Lung (tissue), 12 donors: Measurements from ENCODE around the gene KBTBD12. TPM values are rescaled to one million over a fixed set of nuclear protein-coding genes. Genes with fewer than 3 reads are reported as not detected.

Experiments used
- ATAC-seq: fragments of 200-7000 bp; cut with Tn5 transposase; one replicate; pipeline ENCODE4 v1.9.1; 2020; ENCODE audit warnings: moderate number of reproducible peaks; ENCODE audit not compliant: insufficient read depth, low FRiP score
- DNase-seq, 3 donors: peaks; one replicate each; pipeline ENCODE4 v3.0.0-alpha.2; 2013 to 2017
- H3K27ac ChIP-seq, 2 donors: one replicate each; pipeline ENCODE4 v1.5.1; 2013; ENCODE audit warnings: mild to moderate bottlenecking in 2 of 2, moderate library complexity in 2 of 2, control low read depth in 1 of 2, inconsistent platforms in 1 of 2, low read depth in 1 of 2, low read length in 1 of 2
- H3K27me3 ChIP-seq, 3 donors: one replicate each; pipeline ENCODE4 v1.5.1; 2013; ENCODE audit warnings: low read length in 2 of 3; ENCODE audit not compliant: control insufficient read depth in 3 of 3, insufficient read depth in 3 of 3
- H3K36me3 ChIP-seq, 4 donors: one replicate each; pipeline ENCODE4 v1.5.1; 2013; ENCODE audit warnings: low read length in 4 of 4, mild to moderate bottlenecking in 1 of 4, moderate library complexity in 1 of 4; ENCODE audit not compliant: control insufficient read depth in 4 of 4, insufficient read depth in 4 of 4
- H3K4me1 ChIP-seq, 5 donors: one replicate each; pipeline ENCODE4 v1.5.1; 2013; ENCODE audit warnings: low read length in 5 of 5, mild to moderate bottlenecking in 2 of 5, moderate library complexity in 1 of 5; ENCODE audit not compliant: control insufficient read depth in 5 of 5, insufficient read depth in 5 of 5
- H3K4me3 ChIP-seq: one replicate; pipeline ENCODE4 v1.5.1; 2013; ENCODE audit warnings: mild to moderate bottlenecking, control low read depth, moderate library complexity
- H3K9ac ChIP-seq, 2 donors: one replicate each; pipeline ENCODE4 v1.5.1; 2013; ENCODE audit warnings: low read length in 2 of 2, control low read depth in 1 of 2; ENCODE audit not compliant: insufficient read depth in 1 of 2
- H3K9me3 ChIP-seq, 4 donors: one replicate each; pipeline ENCODE4 v1.5.1; 2013; ENCODE audit warnings: low read length in 3 of 4, mild to moderate bottlenecking in 1 of 4, moderate library complexity in 1 of 4; ENCODE audit not compliant: control insufficient read depth in 4 of 4, insufficient read depth in 3 of 4
- CTCF ChIP-seq: IDR thresholded peaks from 2 replicates; pipeline ENCODE4 v1.5.1; 2012; ENCODE audit warnings: mild to moderate bottlenecking; ENCODE audit errors: control extremely low read depth, extremely low read depth
- WGBS, 2 donors: extraction: QIAGEN DNeasy Blood & Tissue Kit; methylation state at CpG; one replicate each; pipeline ENCODE4 v1.1.7; 2013; 5-methylcytosine and 5-hydroxymethylcytosine counted together
- polyA plus RNA-seq, 2 donors: library from polyadenylated mRNA; stranded (reverse); fragments of 200-250 nt; gene quantifications; one replicate each; pipeline ENCODE4 v1.2.1, GENCODE V29; 2013
- total RNA-seq, 2 donors: library from RNA; depleted of rRNA in 1 of 2; stranded (reverse); fragments of >200 nt in 1 of 2; gene quantifications; one replicate each; pipeline ENCODE4 v1.2.1, GENCODE V29; 2014 to 2021
- donor health status: control.
- donor health status: control.
- donor health status: Bipolar disorder and iron deficiency.
- donor health status: healthy.
- donor health status: DM: yes; HTN: yes; CAD: no.

Gene KBTBD12
- total and polyA plus RNA-seq, 4 donors: 0.29 to 3.1 (median 0.62) TPM

GRCh38 chr3:127988770-127989557 lies 73.9 kb downstream of the KBTBD12 start:
- ATAC-seq: no peak
- WGBS, 2 donors: 77 to 87% methylated on average over 11 of the region's 11 CpGs

GRCh38 chr3:127990051-127990450 lies 75.0 kb downstream of the KBTBD12 start:
- H3K27ac ChIP-seq: no peak overlapping the region
- H3K27me3 ChIP-seq: no peaks in the 10 kb centered on the region
- H3K4me1 ChIP-seq: no peaks in the 10 kb centered on the region
- H3K36me3 ChIP-seq: no peaks in the 10 kb centered on the region
- no peak for DNase-seq
- WGBS, 2 donors: 92 to 94% methylated on average over 17 of the region's 17 CpGs
- no peak for ATAC-seq
- H3K9ac ChIP-seq: no peak overlapping the region
- no peaks in the 10 kb centered on the region for H3K9me3 ChIP-seq
- TF ChIP-seq CTCF: no peak
- H3K4me3 ChIP-seq: no peak overlapping the region

More at GRCh38 chr3:127988770-127989557, 73.9 kb downstream of the KBTBD12 start:
- Histone ChIP-seq H3K36me3 (no peaks in the 10 kb centered on the region), H3K9ac (no peak overlapping the region), H3K9me3 (no peaks in the 10 kb centered on the region), H3K4me1 (no peaks in the 10 kb centered on the region), H3K4me3 (no peak overlapping the region), H3K27me3 (no peaks in the 10 kb centered on the region), H3K27ac (no peak overlapping the region)
- peak in 1 of 3 donors; percentile 40 for DNase-seq
- TF ChIP-seq CTCF: no peak

GRCh38 chr3:127990461-127990860 lies 75.4 kb downstream of the KBTBD12 start:
- no peaks in the 10 kb centered on the region for H3K9me3 ChIP-seq
- DNase-seq (no peak), ATAC-seq (no peak)
- no peaks in the 10 kb centered on the region for H3K36me3 ChIP-seq
- no peak for TF ChIP-seq CTCF
- no peak overlapping the region for H3K9ac ChIP-seq
- H3K4me1 ChIP-seq: no peaks in the 10 kb centered on the region
- WGBS, 2 donors: 76 to 78% methylated on average over 11 of the region's 11 CpGs
- no peaks in the 10 kb centered on the region for H3K27me3 ChIP-seq
- H3K4me3 ChIP-seq: no peak overlapping the region
- H3K27ac ChIP-seq: no peak overlapping the region
